C4-2B (cell line): ENCODE results near the gene KMT5B.

Experiments
- CTCF ChIP-seq: fragments of 450-650 bp; conservative IDR thresholded peaks from 2 replicates; pipeline ENCODE4 v1.5.1; 2017; ENCODE audit warnings: mild to moderate bottlenecking
- ZFX ChIP-seq: fragments of 450-650 bp; IDR thresholded peaks from 2 replicates; pipeline ENCODE4 v1.6.1; 2017

- no peak for TF ChIP-seq CTCF
- TF ChIP-seq ZFX, result no peak
Observed at GRCh38 chr11:68159161-68159560, 53.9 kb downstream of the KMT5B start.
